SKM-1 (cell line): ENCODE results near the gene SLC38A1.
A peak's percentile ranks its signal among the peaks of the same experiment; 100 is the strongest.

Experiments used
- DNase-seq: peaks from one replicate; lab custom pipeline; 2025; ENCODE audit not compliant: unreplicated experiment; lab: John Stamatoyannopoulos, UW

SLC38A1 gene

GRCh38 chr12:46234000-46234399 lies 34.8 kb downstream of the SLC38A1 start:
- no peak for DNase-seq

DNA sequence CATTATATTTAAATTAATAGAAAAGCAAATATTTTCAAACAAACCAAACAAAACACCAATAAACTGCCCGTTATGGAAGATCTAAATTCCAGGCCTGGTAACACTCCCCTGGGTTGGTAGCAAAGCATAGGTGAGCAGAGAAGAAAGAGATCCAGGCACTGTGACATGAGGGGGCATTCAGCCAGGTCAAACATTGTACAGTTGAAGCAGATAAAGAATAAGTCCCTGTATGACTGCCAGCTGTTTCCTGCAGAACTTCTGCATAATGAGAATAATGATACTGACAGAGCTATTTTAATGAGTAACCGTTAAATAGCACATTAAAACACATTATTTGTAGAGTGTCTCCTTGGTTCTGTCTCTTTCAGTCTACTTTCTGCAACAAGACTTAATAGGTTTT lies 35.4 kb downstream of the SLC38A1 start:
- DNase-seq, result no peak

DNA sequence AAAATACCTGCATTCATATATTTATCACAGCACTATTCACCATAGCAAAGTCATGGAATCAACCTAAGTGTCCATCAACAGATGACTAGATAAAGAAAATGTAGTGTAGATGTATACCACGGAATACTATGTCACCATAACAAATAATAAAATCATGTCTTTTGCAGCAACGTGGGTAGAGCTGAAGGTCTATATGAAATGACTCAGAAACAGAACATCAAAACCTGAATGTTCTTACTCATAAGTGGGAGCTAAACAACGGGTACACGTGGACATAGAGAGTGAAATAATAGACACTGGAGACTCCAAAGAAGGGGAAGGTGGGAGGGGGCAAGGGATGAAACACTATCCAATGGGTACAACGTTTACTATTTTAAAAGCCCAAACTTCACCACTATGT lies 37.9 kb downstream of the SLC38A1 start:
- no peak for DNase-seq

- no peak for DNase-seq
Observed at GRCh38 chr12:46230306-46230705, 38.5 kb downstream of the SLC38A1 start.

DNA sequence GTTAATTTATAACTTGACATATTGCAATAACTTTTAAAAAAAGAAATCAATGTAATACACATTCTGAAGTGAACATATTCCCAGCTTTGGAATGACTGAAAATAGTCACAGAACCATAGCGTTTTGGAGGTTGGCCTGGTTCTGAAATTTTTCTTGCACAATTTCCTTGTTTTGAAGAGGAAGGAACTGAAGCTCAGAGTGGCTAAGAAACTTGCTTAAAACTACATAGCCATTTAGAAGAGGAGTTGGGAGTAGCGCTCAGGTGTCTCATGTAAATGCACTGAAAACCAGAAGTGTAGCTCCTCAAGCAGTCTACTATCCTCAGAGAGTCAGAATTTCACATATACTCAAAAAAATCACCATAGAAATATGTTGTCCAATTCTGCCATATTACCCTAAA lies 41.2 kb downstream of the SLC38A1 start:
- DNase-seq, result no peak

DNA sequence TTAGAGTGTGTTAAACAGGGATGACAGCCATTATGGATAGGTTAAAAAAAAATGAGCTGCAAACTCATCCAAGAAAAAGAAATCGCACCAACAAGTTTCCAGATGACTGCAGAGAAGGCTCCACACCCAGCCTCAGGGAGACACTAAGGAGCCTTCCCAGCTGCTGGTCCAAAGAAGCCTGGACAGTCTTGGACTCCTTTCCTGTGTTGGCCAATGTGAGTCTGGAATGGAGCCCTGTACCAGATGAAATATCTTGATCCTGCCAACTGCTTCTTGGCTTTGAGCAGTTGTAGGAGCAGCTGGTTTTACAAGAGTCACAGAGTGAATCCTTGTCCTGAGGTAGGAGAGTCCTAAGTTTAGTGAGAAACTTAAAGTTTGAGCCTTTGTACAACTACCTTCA lies 44.5 kb downstream of the SLC38A1 start:
- no peak for DNase-seq

- DNase-seq, result no peak
Observed at GRCh38 chr12:46223047-46223446, 45.8 kb downstream of the SLC38A1 start.

GRCh38 chr12:46222636-46223035 lies 46.2 kb downstream of the SLC38A1 start:
- no peak for DNase-seq

DNA sequence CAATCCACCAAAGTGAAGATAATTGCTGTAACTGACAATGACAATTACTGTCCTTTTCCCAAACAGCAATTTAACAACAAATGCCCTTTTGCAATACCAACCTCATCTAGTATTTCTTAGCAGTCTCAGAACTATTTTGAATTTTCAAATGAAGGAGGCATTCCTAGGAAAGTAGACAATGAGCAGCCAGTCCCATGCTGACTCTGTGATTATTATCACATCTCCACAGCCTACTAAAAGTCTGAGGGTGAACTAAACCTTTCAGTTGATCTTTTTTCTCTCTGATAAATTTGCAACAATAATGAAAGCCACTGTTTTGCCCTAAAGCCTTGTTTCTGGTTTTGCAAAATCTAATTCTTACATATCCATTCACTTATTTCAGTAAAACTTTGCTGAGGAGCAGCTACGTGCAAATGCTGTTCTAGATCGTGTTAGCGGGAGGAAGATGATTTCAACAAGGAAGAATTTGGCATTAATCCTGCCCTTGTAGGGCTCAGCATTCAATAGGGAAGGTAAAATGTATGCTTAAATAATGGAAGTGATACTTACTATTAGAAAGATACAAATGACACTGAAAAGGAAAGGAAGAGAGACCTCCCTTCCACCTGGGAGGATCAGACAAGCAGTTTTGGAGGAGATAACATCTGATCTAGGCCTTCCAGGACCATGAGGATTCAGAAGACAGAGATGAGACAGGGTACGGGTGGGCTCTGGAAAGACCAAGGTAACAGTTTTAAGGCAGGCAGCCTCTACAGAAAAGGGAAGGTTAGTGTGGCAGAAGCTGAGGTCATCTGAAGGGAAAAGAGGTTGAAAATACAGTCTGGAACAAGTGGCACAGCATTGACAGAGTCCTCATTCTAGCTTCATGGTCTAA lies 47.4 kb downstream of the SLC38A1 start:
- DNase-seq, result no peak

DNA sequence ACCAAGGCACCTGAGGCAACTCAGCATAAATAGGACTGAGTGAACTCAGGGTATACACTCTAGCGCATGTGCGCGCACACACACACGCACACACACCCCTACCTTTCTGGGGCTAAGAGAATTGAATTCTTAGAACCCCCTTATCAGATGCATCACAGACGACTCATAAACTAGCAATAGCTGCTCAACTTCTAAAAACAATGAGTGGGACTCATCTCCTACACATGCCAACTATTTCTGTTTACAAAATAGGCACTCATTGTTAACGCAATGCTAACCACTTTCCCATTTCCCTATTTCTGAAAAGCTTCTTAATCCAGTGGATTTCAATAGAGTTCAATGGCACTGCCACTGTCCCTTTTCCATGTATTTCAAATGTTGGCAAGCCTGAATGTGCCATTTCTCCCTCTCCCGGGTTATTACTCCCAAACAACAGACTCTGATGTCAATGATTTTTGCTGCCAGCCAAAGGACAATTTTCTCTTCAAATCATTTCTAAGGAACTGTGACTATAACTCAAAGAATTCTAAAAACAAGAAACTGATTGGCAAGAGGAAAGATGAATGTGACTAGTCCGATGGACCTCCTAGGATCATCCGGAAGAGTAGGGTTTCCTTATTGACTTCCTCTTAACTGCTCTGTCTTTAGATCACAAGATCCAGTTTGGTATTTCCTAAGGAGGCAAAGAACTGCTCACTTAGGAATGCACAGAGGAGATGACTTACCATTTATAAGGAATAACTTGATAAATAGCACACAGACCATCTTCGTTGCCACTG lies 48.8 kb downstream of the SLC38A1 start:
- no peak for DNase-seq

DNA sequence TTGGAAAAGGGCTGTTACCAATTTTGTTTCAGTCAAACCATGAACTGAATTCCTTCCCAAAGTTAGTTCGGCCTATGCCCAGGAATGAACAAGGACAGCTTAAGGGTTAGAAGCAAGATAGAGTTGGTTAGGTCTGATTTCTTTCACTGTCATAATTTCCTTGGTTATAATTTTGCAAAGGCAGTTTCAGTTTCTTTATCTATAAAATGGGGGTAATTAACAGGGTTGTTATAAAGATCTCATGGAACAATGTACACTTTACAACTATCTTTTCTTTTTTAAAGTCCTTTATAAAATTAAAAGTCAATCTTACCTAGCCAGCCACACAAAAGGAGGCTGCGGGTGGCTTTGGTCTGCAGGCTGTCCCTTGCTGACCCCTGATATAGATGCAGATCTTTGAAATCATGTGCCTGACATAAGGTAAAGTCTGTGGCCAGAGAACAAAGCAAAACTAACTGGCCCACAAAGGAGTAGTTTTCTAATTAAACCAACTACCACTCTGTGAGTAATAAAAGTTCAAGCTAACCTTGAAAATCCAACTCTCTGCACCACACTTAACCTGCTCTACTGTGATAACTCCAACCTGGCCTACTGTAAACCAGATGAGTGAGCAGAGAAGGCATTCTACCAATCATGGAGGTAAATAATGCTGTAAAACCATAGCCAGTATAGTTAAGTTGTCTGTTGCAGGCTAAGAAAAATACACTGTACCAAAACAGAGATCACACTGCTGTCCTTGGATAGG lies 49.5 kb downstream of the SLC38A1 start:
- no peak for DNase-seq

DNA sequence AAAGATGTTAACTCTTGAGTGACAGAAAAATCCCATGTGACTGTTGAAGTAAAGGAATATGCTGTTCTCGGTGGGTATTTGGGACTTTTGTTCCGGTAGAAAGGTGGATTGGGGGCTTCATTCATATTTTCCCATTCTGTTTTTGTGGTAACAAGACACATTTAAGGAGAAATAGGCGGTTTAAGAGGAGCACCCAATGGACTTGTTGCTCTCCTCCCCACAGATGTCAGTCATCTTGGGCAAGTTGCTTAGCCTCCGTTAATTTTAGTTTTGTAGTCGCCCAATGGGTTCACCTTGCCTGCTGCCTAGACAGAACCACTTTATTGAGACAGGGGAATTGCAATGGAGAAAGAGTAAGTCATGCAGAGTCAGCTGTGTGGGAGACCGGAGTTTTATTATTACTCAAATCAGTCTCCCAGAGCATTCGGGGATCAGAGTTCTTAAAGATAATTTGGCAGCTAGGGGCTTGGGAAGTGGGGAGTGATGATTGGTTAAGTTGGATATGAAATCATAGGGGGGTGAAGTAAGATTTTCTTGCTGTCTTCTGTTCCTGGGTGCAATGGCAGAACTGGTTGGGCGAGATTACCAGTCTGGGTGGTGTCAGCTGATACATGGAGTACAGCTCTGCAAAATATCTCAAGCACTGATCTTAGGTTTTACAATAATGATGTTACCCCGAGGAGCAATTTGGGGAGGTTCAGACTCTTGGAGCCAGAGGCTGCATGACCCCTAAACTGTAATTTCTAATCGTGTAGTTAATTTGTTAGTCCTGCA lies 50.3 kb downstream of the SLC38A1 start:
- DNase-seq, result no peak

DNA sequence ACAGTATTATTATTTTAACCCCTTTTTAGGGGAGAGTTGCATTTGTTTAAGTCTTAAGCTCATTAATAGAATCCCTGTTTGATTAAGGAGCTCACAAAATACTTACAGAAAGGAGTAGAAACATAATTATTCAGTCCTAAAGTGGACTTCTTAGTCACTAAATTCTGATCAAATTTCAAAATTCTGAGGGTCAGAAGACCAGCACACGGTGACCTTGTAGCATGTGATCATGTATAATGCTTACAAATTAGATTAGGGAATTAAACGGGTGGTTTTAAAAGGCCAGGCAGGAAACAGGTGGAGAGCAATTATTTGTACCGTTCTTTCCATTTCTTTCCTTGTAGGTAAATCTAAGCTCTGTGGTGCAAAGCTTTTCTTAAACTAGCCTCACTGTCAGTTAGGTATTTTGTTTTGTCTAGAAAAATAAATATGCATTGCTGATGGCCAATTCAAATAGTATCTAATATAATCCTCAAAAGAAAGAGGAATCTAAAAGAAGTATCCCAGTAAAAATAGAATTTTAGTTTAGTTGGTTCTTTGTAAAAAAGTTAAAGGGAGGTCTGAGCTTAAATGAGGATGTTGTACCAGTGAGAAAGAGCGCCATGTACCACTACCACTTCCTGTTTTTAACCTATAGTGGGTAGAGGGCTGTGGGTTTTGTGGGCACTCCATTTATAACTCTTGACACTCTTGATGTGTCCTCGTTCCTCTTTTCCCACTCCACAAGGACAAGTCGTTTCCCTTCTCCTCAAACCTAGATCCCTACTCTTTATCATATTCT lies 51.1 kb downstream of the SLC38A1 start:
- peak; percentile 45 for DNase-seq

- DNase-seq, result no peak
Observed at GRCh38 chr12:46214668-46215436, 54.0 kb downstream of the SLC38A1 start.

GRCh38 chr12:46212108-46212982 lies 56.5 kb downstream of the SLC38A1 start:
- DNase-seq, result no peak

DNA sequence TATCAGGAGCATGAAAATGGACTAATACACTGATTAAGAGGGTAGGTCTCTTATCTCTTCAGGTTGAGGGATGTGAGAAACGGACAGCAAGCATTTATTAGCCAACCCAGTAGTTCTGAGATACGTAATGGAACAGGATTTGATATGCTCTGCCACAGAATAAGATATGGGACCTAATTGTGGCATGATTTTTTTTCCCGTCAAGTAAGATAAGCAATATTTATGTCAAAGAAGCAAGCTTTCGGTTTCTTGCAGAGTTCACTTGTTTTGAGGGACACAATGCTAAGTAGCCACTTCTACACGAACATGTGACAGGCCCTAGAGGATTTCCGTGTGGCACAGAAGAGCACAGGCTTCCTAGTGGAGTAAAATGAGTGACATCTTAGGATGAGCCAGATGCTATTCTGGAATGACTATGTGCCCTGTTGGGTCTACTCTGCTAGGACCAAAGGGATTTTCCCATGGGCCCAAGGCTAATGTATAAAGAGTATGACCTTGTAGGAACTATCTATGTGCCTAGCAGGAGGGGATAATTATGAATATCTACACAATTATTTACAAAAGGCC lies 57.9 kb downstream of the SLC38A1 start:
- no peak for DNase-seq

- DNase-seq, result no peak
Observed at GRCh38 chr12:46209914-46210872, 58.6 kb downstream of the SLC38A1 start.
